GM21381 (cell line): ENCODE measurements around the gene TBC1D7.

Experiments
- ATAC-seq: cut with Tn5 transposase; IDR thresholded peaks from one replicate; pipeline ENCODE4 v1.9.1; 2021; ENCODE audit warnings: mild to moderate bottlenecking, moderate library complexity; ENCODE audit not compliant: unreplicated experiment

Gene TBC1D7

GRCh38 chr6:13328076-13328874 is at the start of gene TBC1D7:
Gene TBC1D7, minus strand, starts transcription at chr6:13328537. Its CDS starts 1,639 bp downstream, at chr6:13326898.
- ATAC-seq = peak; percentile 93

GRCh38 chr6:13377054-13377758 is 48.9 kb upstream of the TBC1D7 start:
- no peak for ATAC-seq

GRCh38 chr6:13375360-13375878 is 47.1 kb upstream of the TBC1D7 start:
- ATAC-seq = peak; percentile 70

- no peak for ATAC-seq
These were observed 45.6 kb upstream of the TBC1D7 start for GRCh38 chr6:13373919-13374318.

- ATAC-seq = no peak
These were observed 45.1 kb upstream of the TBC1D7 start for GRCh38 chr6:13373488-13373886.

- no peak for ATAC-seq
These were observed 44.6 kb upstream of the TBC1D7 start for GRCh38 chr6:13372688-13373487.

- ATAC-seq = no peak
These were observed 43.7 kb upstream of the TBC1D7 start for GRCh38 chr6:13372076-13372475.

- ATAC-seq = no peak
These were observed 43.2 kb upstream of the TBC1D7 start for GRCh38 chr6:13371421-13372072.

- ATAC-seq = no peak
These were observed 42.3 kb upstream of the TBC1D7 start for GRCh38 chr6:13370623-13371022.

- no peak for ATAC-seq
These were observed 41.3 kb upstream of the TBC1D7 start for GRCh38 chr6:13369591-13369990.

GRCh38 chr6:13368731-13369115 is 40.4 kb upstream of the TBC1D7 start:
- no peak for ATAC-seq

GRCh38 chr6:13368079-13368730 is 39.9 kb upstream of the TBC1D7 start:
- ATAC-seq = no peak

GRCh38 chr6:13367396-13367795 is 39.1 kb upstream of the TBC1D7 start:
- no peak for ATAC-seq

GRCh38 chr6:13365320-13365719 is 37.0 kb upstream of the TBC1D7 start:
- no peak for ATAC-seq

GRCh38 chr6:13364842-13365241 is 36.5 kb upstream of the TBC1D7 start:
- ATAC-seq = no peak

GRCh38 chr6:13362412-13362811 is 34.1 kb upstream of the TBC1D7 start:
- no peak for ATAC-seq

- ATAC-seq = no peak
These were observed 32.6 kb upstream of the TBC1D7 start for GRCh38 chr6:13360671-13361540.

GRCh38 chr6:13359287-13359686 is 30.9 kb upstream of the TBC1D7 start:
- no peak for ATAC-seq

- ATAC-seq = no peak
These were observed 30.2 kb upstream of the TBC1D7 start for GRCh38 chr6:13358511-13358910.
